Astrocyte of the spinal cord (primary cell): ENCODE data around the gene PPP2R5E.

Experiments used
- DNase-seq: peaks from one replicate; pipeline ENCODE4 v3.0.0; 2011; ENCODE audit warnings: low read depth, low spot score
- H3K4me3 ChIP-seq: 2 replicates; pipeline ENCODE4 v1.5.1; 2011; ENCODE audit warnings: low read depth, mild to moderate bottlenecking, low read length, moderate library complexity
- in situ Hi-C: cut with HindIII; loops from 2 replicates; pipeline ENCODE4 v1.10.0; 2017; ENCODE audit warnings: low sequenced_read_pairs
- TF ChIP-seq, protein P1 (sequence below): IDR thresholded peaks from 2 replicates; pipeline ENCODE4 v1.5.1; 2012; ENCODE audit warnings: low read depth, mild to moderate bottlenecking, low read length, inconsistent platforms

The PPP2R5E gene

DNA sequence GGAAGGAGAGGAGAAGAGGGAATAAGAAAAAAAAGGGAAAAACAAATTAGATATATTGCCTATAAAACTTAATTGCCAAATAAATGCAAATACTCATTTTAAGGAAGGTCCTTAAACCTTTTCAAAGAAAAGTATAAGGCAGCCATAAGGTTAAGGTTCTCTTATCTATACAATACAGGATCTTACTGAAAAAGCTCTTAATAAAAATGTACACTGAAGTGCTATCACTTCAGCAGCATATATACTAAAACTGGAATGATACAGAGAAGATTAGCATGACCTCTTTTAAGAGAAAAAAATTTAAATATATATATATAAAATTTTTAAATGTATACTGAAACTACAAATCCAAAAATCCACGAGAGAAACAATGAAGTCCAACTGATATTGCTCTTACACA lies 65.6 kb downstream of the PPP2R5E start:
- no peak for DNase-seq
- in situ Hi-C loops: no loop called here
- TF ChIP-seq, protein P1, sequence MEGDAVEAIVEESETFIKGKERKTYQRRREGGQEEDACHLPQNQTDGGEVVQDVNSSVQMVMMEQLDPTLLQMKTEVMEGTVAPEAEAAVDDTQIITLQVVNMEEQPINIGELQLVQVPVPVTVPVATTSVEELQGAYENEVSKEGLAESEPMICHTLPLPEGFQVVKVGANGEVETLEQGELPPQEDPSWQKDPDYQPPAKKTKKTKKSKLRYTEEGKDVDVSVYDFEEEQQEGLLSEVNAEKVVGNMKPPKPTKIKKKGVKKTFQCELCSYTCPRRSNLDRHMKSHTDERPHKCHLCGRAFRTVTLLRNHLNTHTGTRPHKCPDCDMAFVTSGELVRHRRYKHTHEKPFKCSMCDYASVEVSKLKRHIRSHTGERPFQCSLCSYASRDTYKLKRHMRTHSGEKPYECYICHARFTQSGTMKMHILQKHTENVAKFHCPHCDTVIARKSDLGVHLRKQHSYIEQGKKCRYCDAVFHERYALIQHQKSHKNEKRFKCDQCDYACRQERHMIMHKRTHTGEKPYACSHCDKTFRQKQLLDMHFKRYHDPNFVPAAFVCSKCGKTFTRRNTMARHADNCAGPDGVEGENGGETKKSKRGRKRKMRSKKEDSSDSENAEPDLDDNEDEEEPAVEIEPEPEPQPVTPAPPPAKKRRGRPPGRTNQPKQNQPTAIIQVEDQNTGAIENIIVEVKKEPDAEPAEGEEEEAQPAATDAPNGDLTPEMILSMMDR: no peak
- H3K4me3 ChIP-seq: no peak overlapping the region

DNA sequence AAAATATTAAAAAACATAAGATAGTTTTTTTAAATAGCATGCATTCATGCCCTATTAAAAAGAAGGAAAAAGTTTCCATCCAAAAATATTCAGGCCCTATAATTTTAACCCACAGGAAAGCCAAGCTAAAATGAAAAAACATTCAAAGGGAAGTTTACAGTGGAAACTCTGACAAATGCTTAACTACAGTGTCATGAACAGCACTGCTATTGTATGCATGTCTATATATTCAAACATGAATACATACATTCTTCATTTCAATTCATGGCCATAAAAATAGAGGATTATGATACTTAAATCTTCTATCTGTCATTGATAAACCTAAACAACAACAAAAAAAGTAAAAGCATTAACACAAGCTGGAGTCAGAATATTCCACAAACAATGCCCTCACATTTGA lies 67.4 kb downstream of the PPP2R5E start:
- no peak overlapping the region for H3K4me3 ChIP-seq
- in situ Hi-C loops: no loop called here
- TF ChIP-seq, protein P1: no peak
- DNase-seq: no peak

DNA sequence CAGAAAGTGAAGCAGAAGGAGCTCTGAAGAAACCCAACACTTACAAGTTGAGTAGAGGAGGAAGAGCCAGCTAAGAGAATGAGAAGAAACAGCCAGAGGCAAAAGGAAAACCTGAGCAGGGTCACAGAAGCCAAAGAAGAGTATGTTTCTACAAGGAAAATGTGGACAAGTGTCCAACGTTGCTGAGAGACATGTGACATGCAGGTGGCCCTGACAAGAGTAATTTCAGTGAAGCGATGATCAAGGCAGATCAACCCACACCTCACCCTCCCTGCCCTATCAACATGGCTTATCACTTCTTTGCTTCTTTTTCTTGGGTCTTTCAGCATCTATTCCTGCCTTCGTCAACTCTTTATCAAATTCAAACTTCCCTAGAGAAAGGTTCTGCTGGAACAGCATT lies 68.3 kb downstream of the PPP2R5E start:
- TF ChIP-seq, protein P1: no peak
- DNase-seq: no peak
- H3K4me3 ChIP-seq: no peak overlapping the region
- in situ Hi-C loops: no loop called here

DNA sequence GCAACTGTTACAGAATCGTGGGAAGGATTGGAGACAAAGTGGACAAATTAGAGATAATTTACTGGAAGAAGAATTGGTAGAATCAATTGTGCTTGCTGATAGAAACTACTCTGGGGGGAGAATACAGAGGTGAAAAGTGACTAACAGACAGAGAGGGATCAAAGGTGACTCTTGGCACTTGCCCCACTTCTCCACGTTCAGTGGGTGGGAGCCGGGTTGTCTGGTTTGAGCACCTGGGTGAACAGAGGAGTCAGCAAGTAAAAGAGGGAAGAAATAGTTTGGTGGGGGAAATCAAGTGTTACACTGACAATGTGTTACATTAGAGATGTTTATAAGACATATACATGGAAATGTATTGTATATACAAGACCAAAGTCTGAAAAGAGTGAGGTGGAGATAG lies 69.1 kb downstream of the PPP2R5E start:
- H3K4me3 ChIP-seq: no peak overlapping the region
- TF ChIP-seq, protein P1: no peak
- DNase-seq: no peak
- in situ Hi-C loops: no loop called here

DNA sequence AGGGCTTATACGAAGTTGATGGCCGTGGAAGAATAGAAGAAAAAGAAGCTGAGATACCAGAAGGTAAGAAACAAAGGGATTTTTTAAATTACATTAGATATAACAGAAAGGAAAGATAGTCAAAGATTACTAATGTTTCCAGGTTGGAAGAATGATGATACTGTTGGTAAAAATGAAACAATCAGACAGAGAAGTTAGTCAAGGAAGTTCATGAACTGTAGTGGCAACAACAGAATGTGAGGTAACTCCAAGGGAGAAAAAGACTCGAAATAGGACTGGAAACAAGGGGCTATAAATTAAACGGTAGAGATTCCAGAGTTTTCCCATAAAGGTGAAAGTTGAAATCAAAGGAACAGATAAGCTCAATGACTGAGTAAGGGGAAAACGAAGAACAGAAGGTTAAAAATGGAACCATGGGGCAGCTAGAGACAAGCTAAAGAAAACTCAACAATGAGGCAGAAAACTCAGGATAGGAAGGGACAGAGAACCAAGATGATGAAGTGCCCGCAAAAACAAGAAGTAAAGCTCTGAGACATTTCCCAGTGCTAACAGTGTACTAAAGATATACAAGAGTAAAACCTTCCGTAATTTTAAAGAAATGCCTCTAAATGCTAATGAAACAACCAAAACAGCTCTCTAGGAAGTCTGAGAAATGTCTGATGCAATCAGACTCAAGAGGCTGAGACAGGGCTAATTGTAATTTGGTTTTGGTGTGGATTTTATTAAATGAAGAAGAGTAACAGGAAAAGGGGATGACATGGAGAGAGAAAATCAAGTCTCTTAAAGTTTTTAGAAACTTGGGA lies 70.0 kb downstream of the PPP2R5E start:
- no peak overlapping the region for H3K4me3 ChIP-seq
- TF ChIP-seq, protein P1: no peak
- in situ Hi-C loops: no loop called here
- no peak for DNase-seq

DNA sequence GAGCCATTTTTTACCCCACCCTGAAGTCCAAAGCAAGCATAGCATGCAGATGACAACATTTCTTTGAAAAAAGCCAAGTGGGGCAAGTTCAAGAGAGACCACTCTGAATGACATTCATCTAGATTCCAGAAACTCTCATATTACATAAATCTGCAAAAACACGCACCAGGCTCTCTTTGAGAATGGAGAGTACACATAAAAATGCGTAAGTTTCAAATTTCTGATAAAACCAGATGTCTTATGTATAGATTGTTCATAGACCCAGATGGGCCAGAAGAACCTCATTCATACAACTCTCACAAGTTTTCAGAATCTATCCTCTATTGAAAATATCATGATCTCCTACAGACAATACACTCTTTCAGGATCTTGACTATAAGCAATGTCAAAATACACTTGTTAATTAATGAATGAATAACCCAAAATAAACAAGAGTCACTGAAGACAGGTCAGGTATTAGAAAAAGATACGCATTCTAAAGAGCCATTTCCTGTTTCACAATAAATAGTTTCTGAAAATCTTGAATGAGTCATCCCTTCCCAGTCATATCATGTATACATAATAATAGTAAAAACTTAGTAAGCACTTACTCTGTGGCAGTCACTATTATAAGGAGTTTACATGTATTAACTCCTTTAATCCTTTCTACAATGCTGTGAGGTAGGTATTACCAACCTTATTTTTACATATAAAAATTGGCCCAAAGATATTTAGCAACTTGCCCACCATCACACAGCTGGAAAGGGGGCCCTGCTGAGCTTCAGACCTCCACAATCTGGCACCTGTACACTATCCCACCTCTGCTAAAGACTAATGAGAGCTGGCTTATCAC lies 72.0 kb downstream of the PPP2R5E start:
- peak; percentile 74 for DNase-seq
- in situ Hi-C loops: no loop called here
- H3K4me3 ChIP-seq: no peak overlapping the region
- TF ChIP-seq, protein P1: no peak
